HG02610 (cell line): ENCODE results near the gene DIP2C.
"Not testable (repeated sequence)": the region's sequence is repeated elsewhere in the genome, so short reads cannot be mapped to it uniquely, and the experiment has no call there.

Source experiments
- ATAC-seq: cut with Tn5 transposase; IDR thresholded peaks from one replicate; pipeline ENCODE4 v1.9.1; 2021; ENCODE audit warnings: mild to moderate bottlenecking, moderate library complexity; ENCODE audit not compliant: unreplicated experiment

The DIP2C gene

DNA sequence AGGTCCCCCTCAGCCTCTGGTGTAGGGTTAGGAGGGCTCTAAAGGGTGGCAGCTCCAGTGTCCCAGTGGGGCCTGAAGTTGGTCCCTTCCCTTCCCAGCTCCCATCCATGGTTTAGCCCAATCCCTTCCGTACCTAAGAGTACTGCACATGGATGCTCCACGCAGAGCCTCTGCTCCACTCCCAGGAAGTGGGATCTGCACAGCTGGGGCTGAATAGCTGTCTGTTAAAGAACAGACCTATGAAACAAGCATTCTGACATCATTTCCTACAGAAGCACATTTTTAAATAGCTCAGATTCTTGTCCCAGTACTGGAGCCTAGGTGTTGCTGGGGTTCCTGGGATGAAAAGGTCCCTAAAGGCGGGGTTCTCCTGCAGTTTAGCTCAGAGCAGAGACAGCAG lies 418.3 kb downstream of the DIP2C start:
- ATAC-seq, result no peak

- ATAC-seq, result no peak
Observed at GRCh38 chr10:269440-270074, 419.9 kb downstream of the DIP2C start.

DNA sequence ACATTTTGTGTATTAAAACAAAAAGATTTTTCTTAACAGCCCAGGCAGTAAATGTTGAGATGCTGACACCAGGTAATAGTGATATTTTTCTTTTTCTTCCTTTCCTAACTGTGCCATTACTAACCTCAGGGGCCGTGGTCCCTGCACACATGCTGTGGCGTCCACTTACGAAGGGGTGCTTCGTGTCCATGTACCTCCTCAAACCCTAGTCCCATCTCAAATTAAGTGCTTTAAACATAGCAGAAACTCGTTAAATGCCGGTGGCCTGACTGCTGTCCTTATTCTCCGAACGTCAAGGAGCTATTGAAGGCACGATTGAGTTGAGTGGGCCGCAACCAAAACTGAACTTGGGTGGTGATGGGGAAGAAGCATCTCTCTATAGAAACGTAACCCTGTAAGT lies 421.8 kb downstream of the DIP2C start:
- ATAC-seq, result no peak

- no peak for ATAC-seq
Observed at GRCh38 chr10:266974-267425, 422.5 kb downstream of the DIP2C start.

DNA sequence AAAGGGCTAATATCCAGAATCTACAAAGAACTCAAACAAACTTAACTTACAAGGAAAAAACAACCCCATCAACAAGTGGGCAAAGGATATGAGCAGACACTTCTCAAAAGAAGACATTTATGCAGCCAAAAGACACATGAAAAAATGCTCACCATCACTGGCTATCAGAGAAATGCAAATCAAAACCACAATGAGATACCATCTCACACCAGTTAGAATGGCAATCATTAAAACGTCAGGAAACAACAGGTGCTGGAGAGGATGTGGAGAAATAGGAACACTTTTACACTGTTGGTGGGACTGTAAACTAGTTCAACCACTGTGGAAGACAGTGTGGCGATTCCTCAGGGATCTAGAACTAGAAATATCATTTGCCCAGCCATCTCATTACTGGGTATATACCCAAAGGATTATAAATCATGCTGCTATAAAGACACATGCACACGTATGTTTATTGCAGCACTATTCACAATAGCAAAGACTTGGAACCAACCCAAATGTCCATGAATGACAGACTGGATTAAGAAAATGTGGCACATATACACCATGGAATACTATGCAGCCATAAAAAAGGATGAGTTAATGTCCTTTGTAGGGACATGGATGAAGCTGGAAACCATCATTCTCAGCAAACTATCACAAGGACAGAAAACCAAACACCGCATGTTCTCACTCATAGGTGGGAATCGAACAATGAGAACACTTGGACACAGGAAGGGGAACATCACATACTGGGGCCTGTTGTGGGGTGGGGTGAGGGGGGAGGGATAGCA lies 423.5 kb downstream of the DIP2C start:
- ATAC-seq, result not testable (repeated sequence)

GRCh38 chr10:265074-265440 lies 424.4 kb downstream of the DIP2C start:
- ATAC-seq, result not testable (repeated sequence)

GRCh38 chr10:264160-265073 lies 425.1 kb downstream of the DIP2C start:
- ATAC-seq, result not testable (repeated sequence)

DNA sequence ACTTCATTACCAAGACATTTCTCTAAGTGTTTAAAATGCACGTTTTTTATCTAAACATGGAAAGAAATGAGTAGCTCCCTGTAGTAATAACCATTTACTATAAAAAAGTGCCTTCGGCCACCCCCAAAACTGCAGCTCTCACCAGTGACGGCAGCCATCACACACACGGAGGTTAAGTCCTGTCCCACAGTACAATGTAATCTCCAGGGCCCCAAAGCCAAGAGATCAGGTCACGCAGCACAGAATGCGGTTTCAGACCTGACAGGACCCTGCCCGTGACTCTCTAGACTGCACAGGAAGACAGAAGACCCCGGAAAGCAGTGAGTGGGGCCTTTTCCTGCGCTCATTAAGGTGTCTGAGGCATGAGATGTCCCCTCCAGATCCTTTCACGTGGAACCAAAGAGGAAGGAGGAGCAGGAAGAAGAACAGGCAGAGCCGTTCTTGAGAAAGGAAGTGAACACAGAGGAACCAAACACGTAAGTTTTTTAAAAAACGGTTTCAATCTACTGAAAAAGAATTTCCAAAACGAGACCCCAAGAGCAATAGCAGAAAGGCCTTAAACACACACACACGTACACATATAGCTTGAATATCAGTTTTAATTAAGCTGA lies 428.5 kb downstream of the DIP2C start:
- no peak for ATAC-seq

GRCh38 chr10:251982-252582 lies 437.4 kb downstream of the DIP2C start:
- no peak for ATAC-seq

- no peak for ATAC-seq
Observed at GRCh38 chr10:248307-248706, 441.2 kb downstream of the DIP2C start.

GRCh38 chr10:247480-247879 lies 442.0 kb downstream of the DIP2C start:
- ATAC-seq, result no peak

DNA sequence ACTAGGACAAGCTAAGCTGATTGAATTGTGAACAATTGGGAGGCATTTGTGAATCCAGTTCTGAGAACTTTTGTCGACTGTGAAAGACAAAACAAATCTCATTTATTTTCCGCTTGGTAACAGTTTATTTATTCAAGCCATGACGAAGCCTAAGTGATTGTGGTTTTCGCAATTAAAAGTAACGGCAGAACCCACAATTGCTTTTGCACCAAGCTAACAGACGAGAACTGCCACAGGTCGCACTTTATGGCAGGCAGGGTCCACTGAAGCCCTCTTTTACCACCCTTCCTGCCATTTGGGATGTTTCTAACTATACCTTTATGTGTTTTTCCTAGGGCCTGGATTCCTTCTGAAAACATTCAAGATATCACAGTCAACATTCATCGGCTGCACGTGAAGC lies 443.0 kb downstream of the DIP2C start:
- ATAC-seq, result no peak

DNA sequence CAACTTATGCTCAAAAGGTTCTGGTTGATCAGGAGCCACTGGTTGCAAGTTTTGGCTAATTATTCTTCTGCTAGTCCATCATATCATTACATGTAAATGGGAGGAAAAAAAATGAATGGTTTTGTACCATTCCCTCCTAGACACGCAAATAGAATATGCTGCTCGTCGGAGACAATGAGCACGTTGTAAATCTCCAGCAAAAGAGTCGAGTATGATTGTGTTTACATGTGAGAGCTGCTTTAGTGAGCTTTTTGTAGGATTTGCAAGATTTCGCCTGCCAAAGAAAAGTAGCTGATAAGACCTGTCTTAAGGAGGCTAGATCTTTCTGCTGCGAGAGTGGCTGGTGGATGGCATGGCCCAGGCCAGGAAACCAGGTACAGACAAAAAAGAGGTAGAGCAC lies 445.2 kb downstream of the DIP2C start:
- ATAC-seq, result no peak

- ATAC-seq, result no peak
Observed at GRCh38 chr10:241966-242643, 447.4 kb downstream of the DIP2C start.

DNA sequence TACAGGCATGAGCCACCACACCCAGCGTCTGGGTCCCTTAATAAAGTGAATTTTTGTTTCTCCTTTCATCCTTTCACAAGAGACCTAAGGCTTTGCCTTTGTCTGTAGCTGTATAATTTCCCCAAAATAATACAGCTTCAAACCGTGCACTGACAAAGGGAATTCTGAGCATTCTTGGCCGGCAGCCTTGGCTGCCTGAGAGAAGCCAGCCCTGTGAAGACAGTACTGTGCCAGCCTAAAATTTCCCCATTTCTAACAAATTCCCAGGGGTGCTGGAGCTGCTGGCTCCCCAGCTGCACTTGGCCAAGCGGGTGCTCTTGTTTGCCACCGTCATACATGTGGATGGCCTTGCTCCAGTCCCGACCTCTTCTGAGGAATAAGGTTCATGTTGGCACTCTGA lies 448.0 kb downstream of the DIP2C start:
- no peak for ATAC-seq

GRCh38 chr10:239109-239508 lies 450.4 kb downstream of the DIP2C start:
- no peak for ATAC-seq

GRCh38 chr10:235915-236314 lies 453.6 kb downstream of the DIP2C start:
- ATAC-seq, result no peak

DNA sequence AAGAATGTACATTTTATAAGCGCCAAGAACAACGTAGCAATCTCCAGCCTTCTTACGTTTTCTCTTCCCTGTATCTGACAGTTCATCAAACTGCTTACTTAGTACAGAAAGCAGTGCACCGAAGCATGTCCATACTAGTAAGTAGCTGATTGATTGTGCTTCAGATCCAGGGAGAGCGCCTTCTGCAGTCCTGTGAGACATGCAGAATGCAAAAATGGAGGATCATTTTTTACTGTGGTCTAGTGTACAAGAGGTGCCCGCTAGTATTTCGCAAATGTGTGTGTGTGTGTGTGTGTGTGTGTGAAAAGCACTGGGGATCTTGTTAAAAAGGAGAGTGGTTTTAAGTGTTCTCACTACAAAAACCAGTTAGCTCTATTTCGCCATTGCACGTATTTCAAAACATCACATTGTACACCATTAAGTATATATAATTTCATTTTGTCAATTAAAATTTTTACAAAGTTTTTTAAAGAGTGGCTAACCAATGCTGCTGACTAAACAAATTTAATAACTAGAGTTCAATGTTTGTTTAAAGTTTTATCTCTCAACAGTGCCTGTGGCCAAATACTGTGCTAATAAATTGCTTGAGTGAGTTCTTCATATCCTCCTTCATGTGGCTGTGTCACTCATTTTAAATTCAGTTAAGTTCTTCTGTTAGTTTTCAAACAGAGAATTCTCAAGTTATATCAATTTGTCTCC lies 454.6 kb downstream of the DIP2C start:
- ATAC-seq, result no peak

DNA sequence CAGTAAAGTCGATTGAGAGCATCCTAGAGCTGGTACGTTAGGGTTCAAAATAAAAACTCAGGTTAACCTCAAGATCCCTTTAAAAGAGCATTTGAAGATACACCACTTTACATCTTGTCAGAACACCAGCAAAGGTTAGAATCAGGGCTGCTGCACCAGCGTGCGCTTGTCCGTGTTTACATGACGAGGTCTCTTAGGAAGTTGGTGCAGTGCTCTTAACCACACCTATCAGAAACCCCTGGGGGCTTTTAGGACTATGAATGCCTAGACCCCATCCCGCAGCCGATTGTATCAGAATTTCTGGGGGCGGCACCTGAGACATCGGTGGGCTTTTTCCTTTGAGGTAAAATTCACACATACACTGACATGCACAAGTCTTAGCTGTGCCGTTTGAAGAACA lies 456.6 kb downstream of the DIP2C start:
- ATAC-seq, result no peak

GRCh38 chr10:232061-232460 lies 457.4 kb downstream of the DIP2C start:
- no peak for ATAC-seq
